Gastroesophageal sphincter (tissue), 4 donors: Measurements from ENCODE around the gene NFASC. TPM values are rescaled to one million over a fixed set of nuclear protein-coding genes. Genes with fewer than 3 reads are reported as not detected.

Experiments used
- ATAC-seq: fragments of 150-250 bp; one replicate; pipeline ENCODE4 v1.9.1; 2016; ENCODE audit warnings: mild to moderate bottlenecking, moderate library complexity
- H3K27ac ChIP-seq, 4 donors: fragments of 200-600 bp; sonication (generic) in 3 of 4; 1 replicate in 3 of 4; 2 replicates in 1 of 4; pipeline ENCODE4 v1.5.1; 2016 to 2019
- H3K27me3 ChIP-seq: fragments of 200-600 bp; sonication (generic); one replicate; pipeline ENCODE4 v1.5.1; 2019
- H3K36me3 ChIP-seq, 2 donors: fragments of 200-600 bp; sonication (generic); one replicate each; pipeline ENCODE4 v1.5.1; 2019; ENCODE audit warnings: control low read depth in 1 of 2
- H3K4me1 ChIP-seq, 3 donors: fragments of 200-600 bp; sonication (generic); 1 replicate in 2 of 3; 2 replicates in 1 of 3; pipeline ENCODE4 v1.5.1; 2016 to 2019; ENCODE audit warnings: control low read depth in 2 of 3
- H3K4me3 ChIP-seq, 2 donors: fragments of 200-600 bp; sonication (generic); one replicate each; pipeline ENCODE4 v1.5.1; 2019; ENCODE audit warnings: mild to moderate bottlenecking in 1 of 2, moderate library complexity in 1 of 2
- H3K9me3 ChIP-seq, 3 donors: fragments of 200-600 bp; sonication (generic); one replicate each; pipeline ENCODE4 v1.5.1; 2017 to 2019; ENCODE audit warnings: control low read depth in 2 of 3
- EP300 ChIP-seq: sonication (generic); formaldehyde crosslinking; IDR thresholded peaks from one replicate; pipeline ENCODE4 v1.6.1; 2017; ENCODE audit warnings: antibody characterized with exemption, mild to moderate bottlenecking
- POLR2A ChIP-seq, 2 donors: fragments of 450-650 bp; IDR thresholded peaks; one replicate each; pipeline ENCODE4 v1.6.1; 2017; ENCODE audit warnings: antibody characterized with exemption in 2 of 2, mild to moderate bottlenecking in 2 of 2, moderate library complexity in 1 of 2
- POLR2AphosphoS5 ChIP-seq: sonication (generic); formaldehyde crosslinking; IDR thresholded peaks from one replicate; pipeline ENCODE4 v1.6.1; 2017; ENCODE audit warnings: antibody characterized with exemption
- WGBS, 2 donors: methylation state at CpG; one replicate each; pipeline ENCODE4 v1.1.5; 2018; ENCODE audit warnings: low coverage in 1 of 2; 5-methylcytosine and 5-hydroxymethylcytosine counted together
- total RNA-seq, 4 donors: library from RNA; depleted of rRNA; stranded (reverse); fragments of >200 nt; gene quantifications; one replicate each; pipeline ENCODE4 v1.1.0, GENCODE V29; 2016
- TF ChIP-seq, protein P1 (sequence below), 4 experiments: fragments of 200-600 bp in 2 of 4; fragments of 450-650 bp in 2 of 4; sonication (generic) in 1 of 4; IDR thresholded peaks; one replicate each; pipeline ENCODE4 v1.5.1; 2017 to 2019; ENCODE audit warnings: antibody characterized with exemption in 4 of 4, mild to moderate bottlenecking in 2 of 4, moderate library complexity in 2 of 4

The NFASC gene
- total RNA-seq, 4 donors from 2014 or later = 39.0 to 121 (median 54.5) TPM

DNA sequence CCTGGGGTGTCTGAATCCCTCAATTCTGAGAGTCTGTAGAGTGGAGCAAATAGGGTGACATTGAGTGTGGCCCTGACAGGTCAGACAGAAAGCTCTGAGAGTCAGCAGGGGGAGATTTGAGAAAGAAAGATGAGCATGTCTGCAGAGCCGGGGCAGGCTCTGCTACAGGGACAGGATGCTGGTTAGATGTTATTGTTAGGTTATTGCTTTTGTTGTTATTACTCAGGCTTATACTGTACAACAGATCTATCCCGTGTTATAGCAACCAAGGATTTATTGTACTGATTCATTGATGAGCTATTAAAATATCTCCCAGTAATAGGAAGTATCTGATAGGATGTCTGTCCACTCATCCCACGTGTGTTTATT, 59.5 kb downstream of the NFASC start:
- no peak overlapping the region for H3K27ac ChIP-seq
- H3K27me3 ChIP-seq = no peaks in the 10 kb centered on the region
- H3K4me3 ChIP-seq = no peak overlapping the region
- ATAC-seq = no peak
- TF ChIP-seq POLR2A (IDR thresholded peaks at IDR 0.05) (no peak), EP300 (no peak), POLR2AphosphoS5 (no peak)
- TF ChIP-seq, protein P1, sequence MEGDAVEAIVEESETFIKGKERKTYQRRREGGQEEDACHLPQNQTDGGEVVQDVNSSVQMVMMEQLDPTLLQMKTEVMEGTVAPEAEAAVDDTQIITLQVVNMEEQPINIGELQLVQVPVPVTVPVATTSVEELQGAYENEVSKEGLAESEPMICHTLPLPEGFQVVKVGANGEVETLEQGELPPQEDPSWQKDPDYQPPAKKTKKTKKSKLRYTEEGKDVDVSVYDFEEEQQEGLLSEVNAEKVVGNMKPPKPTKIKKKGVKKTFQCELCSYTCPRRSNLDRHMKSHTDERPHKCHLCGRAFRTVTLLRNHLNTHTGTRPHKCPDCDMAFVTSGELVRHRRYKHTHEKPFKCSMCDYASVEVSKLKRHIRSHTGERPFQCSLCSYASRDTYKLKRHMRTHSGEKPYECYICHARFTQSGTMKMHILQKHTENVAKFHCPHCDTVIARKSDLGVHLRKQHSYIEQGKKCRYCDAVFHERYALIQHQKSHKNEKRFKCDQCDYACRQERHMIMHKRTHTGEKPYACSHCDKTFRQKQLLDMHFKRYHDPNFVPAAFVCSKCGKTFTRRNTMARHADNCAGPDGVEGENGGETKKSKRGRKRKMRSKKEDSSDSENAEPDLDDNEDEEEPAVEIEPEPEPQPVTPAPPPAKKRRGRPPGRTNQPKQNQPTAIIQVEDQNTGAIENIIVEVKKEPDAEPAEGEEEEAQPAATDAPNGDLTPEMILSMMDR (IDR thresholded peaks at IDR 0.05) = no peak
- 79 to 94% methylated on average over 2 to 3 of the region's 3 CpGs for WGBS, 2 donors
- H3K4me1 ChIP-seq = peaks cover 0 to 15% (median 0%) of the 10 kb centered on the region in 3 donors
- H3K9me3 ChIP-seq = no peaks in the 10 kb centered on the region
- peaks cover 0 to 14% of the 10 kb centered on the region in 2 donors for H3K36me3 ChIP-seq

- Histone ChIP-seq H3K4me1 (peaks cover 0 to 15% (median 0%) of the 10 kb centered on the region in 3 donors), H3K9me3 (no peaks in the 10 kb centered on the region), H3K36me3 (peaks cover 0 to 14% of the 10 kb centered on the region in 2 donors), H3K27me3 (no peaks in the 10 kb centered on the region), H3K4me3 (no peak overlapping the region), H3K27ac (no peak overlapping the region)
- ATAC-seq = no peak
- 78 to 86% methylated on average over 1 of the region's 1 CpG for WGBS, 2 donors
- TF ChIP-seq POLR2AphosphoS5 (no peak), POLR2A (IDR thresholded peaks at IDR 0.05) (no peak), EP300 (no peak)
- TF ChIP-seq, protein P1 (IDR thresholded peaks at IDR 0.05) = no peak
Measured at GRCh38 chr1:204931313-204931712, 60.7 kb downstream of the NFASC start.

DNA sequence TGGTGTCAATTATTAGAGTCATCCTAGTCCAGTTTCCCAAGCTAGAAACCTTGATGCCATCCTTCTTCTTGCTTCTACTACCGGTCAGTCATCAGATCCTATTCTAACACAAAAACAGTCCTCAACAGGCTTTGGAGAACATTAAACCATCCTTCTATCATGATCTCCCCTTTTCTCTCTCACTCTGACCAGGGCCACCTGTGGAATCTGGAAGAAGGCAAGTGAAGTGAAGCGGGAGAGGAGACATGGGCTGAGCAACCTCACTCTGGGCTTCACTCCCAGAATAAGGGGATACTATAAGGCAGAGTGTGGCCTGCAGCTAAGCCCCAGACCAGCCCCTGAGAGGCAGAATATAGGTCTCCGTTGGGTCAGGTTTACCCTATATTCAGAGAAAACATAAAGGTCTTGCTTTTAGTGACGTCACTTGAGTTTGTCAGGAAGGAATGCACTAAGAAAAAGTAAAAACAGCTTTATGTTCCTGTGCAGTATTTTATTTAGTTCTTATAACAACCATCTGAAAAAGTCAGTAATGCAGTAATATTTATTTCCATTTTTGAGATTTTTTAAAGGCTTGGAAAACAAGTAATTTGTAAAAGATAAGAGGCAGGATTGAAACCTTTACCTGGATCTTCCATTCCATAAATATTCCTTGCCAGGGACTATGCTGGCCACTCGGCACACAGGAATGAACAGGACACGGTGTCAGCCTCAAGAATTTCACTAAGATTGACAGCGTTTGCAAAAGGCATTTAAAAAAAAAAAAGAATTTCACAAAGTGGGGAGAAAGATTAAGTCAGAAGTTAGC, 61.3 kb downstream of the NFASC start:
- Histone ChIP-seq H3K27me3 (no peaks in the 10 kb centered on the region), H3K27ac (no peak overlapping the region), H3K9me3 (no peaks in the 10 kb centered on the region), H3K4me3 (no peak overlapping the region), H3K4me1 (peaks cover 0 to 15% (median 0%) of the 10 kb centered on the region in 3 donors), H3K36me3 (peaks cover 0 to 14% of the 10 kb centered on the region in 2 donors)
- 89 to 92% methylated on average over 4 to 6 of the region's 7 CpGs for WGBS, 2 donors
- ATAC-seq = no peak
- no peak for TF ChIP-seq EP300
- TF ChIP-seq, protein P1 (IDR thresholded peaks at IDR 0.05) = no peak
- no peak for TF ChIP-seq POLR2AphosphoS5
- no peak for TF ChIP-seq POLR2A (IDR thresholded peaks at IDR 0.05)

DNA sequence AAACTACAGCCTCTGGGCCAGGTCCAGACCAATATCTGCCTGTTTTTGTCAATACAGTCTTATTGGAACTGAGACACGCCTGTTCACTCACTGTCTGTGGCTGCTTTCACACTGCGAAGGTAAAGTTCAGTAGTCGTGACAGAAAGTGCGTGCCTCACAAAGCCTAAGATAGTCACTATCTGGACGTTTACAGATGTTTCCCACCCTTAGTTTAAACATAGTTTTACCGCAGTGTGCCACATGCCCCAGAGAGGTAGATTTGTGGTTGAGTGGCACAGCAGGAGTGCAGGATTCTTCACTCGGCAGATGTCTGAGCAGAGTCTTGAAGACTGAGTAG, 61.9 kb downstream of the NFASC start:
- no peaks in the 10 kb centered on the region for H3K27me3 ChIP-seq
- H3K9me3 ChIP-seq = no peaks in the 10 kb centered on the region
- WGBS, 2 donors = 78 to 84% methylated on average over 6 to 7 of the region's 7 CpGs
- no peak for TF ChIP-seq POLR2A (IDR thresholded peaks at IDR 0.05)
- TF ChIP-seq, protein P1 (IDR thresholded peaks at IDR 0.05) = no peak
- no peak for TF ChIP-seq POLR2AphosphoS5
- TF ChIP-seq EP300 = no peak
- H3K4me3 ChIP-seq = no peak overlapping the region
- no peak overlapping the region for H3K27ac ChIP-seq
- peaks cover 0 to 14% of the 10 kb centered on the region in 2 donors for H3K36me3 ChIP-seq
- H3K4me1 ChIP-seq = peaks cover 0 to 15% (median 0%) of the 10 kb centered on the region in 3 donors
- no peak for ATAC-seq

DNA sequence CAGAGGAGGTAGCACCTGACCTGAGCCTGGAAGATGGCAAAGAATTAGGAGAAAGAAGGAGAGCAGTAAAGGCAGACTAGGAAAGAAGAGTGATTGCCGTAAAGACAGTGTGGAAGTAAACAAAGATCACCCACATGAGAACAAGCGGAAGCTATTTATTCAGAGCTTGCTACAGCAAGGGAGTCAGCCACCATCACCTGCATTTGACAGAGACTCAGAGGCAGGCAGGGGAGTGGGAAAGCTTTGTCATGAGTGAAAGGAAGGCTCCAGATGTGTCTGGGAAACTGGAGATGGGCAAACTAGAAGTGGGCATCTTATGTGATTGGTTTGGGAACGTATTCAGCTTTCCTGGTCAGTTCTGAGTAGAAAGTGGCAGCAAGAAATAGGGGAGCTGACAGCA, 64.5 kb downstream of the NFASC start:
- Histone ChIP-seq H3K27me3 (no peaks in the 10 kb centered on the region), H3K36me3 (peaks cover 0 to 3% of the 10 kb centered on the region in 2 donors), H3K9me3 (no peaks in the 10 kb centered on the region), H3K4me1 (peaks cover 0 to 7% (median 0%) of the 10 kb centered on the region in 3 donors), H3K27ac (no peak overlapping the region), H3K4me3 (no peak overlapping the region)
- no peak for ATAC-seq
- TF ChIP-seq, protein P1 (IDR thresholded peaks at IDR 0.05) = no peak
- no peak for TF ChIP-seq EP300
- 71 to 83% methylated on average over 2 to 3 of the region's 3 CpGs for WGBS, 2 donors
